ENCODE results near the gene PPP1R12C. TPM values are rescaled to one million over a fixed set of nuclear protein-coding genes. Genes with fewer than 3 reads are reported as not detected.
"Not testable (repeated sequence)": the region's sequence is repeated elsewhere in the genome, so short reads cannot be mapped to it uniquely, and the experiment has no call there.

PPP1R12C gene
- total RNA-seq, 2 experiments from 2014 or later = 55.4 to 55.8 TPM

- Mint-ChIP-seq H3K27me3 (peaks cover 41% of the 10 kb centered on the region), H3K4me3 (no peak within 1 kb of the TSS), H3K9me3 (no peaks in the 10 kb centered on the region), H3K36me3 (ENCODE audit: low read depth) (no peaks in the 10 kb centered on the region), H3K27ac (no peak within 1 kb of the TSS), H3K4me1 (ENCODE audit: low read depth) (peaks cover 17% of the 10 kb centered on the region)
- CTCF ChIA-PET = interaction anchor here (1.2 kb wide), 1 partner anchor 17 kb away, joined by 3 read pairs; no protein-coding TSS in a partner anchor
- no peak for TF ChIP-seq CTCF (IDR thresholded peaks at IDR 0.05)
- intact Hi-C loops (cut with micrococcal nuclease) = no loop called here
- DNase-seq = no peak
- ATAC-seq = no peak
- POLR2A ChIA-PET = no interaction called here
Measured at GRCh38 chr19:55157064-55157908, 39.8 kb upstream of the PPP1R12C start, which contains the start of gene TNNI3. TNNI3 (minus strand) TSS chr19:55157732; CDS start chr19:55157589, 143 bp downstream.

GRCh38 chr19:55156202-55157063 lies 39.0 kb upstream of the PPP1R12C start:
- CTCF ChIA-PET = no interaction called here
- TF ChIP-seq CTCF (IDR thresholded peaks at IDR 0.05) = no peak
- intact Hi-C loops (cut with micrococcal nuclease) = no loop called here
- ATAC-seq = peak; percentile 29
- Mint-ChIP-seq H3K4me3 (no peak overlapping the region), H3K4me1 (ENCODE audit: low read depth) (peaks cover 24% of the 10 kb centered on the region), H3K36me3 (ENCODE audit: low read depth) (no peaks in the 10 kb centered on the region), H3K27ac (no peak overlapping the region), H3K27me3 (peaks cover 41% of the 10 kb centered on the region), H3K9me3 (peaks cover 8% of the 10 kb centered on the region)
- DNase-seq = peak; percentile 62
- POLR2A ChIA-PET = no interaction called here

GRCh38 chr19:55155784-55156183 lies 38.3 kb upstream of the PPP1R12C start:
- Mint-ChIP-seq H3K4me1 (ENCODE audit: low read depth) (peaks cover 24% of the 10 kb centered on the region), H3K9me3 (peaks cover 10% of the 10 kb centered on the region), H3K27me3 (peaks cover 41% of the 10 kb centered on the region)
- intact Hi-C loops (cut with micrococcal nuclease); H3K4me3 Mint-ChIP-seq; DNase-seq; ATAC-seq; H3K27ac Mint-ChIP-seq; POLR2A ChIA-PET; CTCF ChIA-PET; H3K36me3 Mint-ChIP-seq (ENCODE audit: low read depth): not testable (repeated sequence)

- intact Hi-C loops (cut with micrococcal nuclease) = no loop called here
- DNase-seq (no peak), ATAC-seq (no peak)
- H3K27ac Mint-ChIP-seq = no peak overlapping the region
- no peaks in the 10 kb centered on the region for H3K36me3 Mint-ChIP-seq (ENCODE audit: low read depth)
- H3K4me1 Mint-ChIP-seq (ENCODE audit: low read depth) = peaks cover 22% of the 10 kb centered on the region
- TF ChIP-seq CTCF (IDR thresholded peaks at IDR 0.05) = no peak
- H3K27me3 Mint-ChIP-seq = peaks cover 33% of the 10 kb centered on the region
- H3K4me3 Mint-ChIP-seq = no peak overlapping the region
- ChIA-PET POLR2A (no interaction called here), CTCF (interaction anchor here (0.6 kb wide), 1 partner anchor 12 kb away, joined by 3 read pairs; no protein-coding TSS in a partner anchor)
- H3K9me3 Mint-ChIP-seq = peaks cover 10% of the 10 kb centered on the region
Measured at GRCh38 chr19:55153652-55154264, 36.3 kb upstream of the PPP1R12C start.

GRCh38 chr19:55152017-55152416 lies 34.6 kb upstream of the PPP1R12C start:
- ChIA-PET POLR2A (interaction anchor here (1.5 kb wide), 1 partner anchor 11 kb away, joined by 5 read pairs; no protein-coding TSS in a partner anchor), CTCF (interaction anchor here (1.6 kb wide), 1 partner anchor 8 kb away, joined by 8 read pairs; no protein-coding TSS in a partner anchor)
- intact Hi-C loops (cut with micrococcal nuclease) = no loop called here
- Mint-ChIP-seq H3K27me3 (peaks cover 29% of the 10 kb centered on the region), H3K4me1 (ENCODE audit: low read depth) (peaks cover 22% of the 10 kb centered on the region), H3K4me3 (no peak overlapping the region), H3K9me3 (peaks cover 10% of the 10 kb centered on the region), H3K27ac (peak overlapping the region; percentile 44), H3K36me3 (ENCODE audit: low read depth) (no peaks in the 10 kb centered on the region)
- ATAC-seq (no peak), DNase-seq (no peak)
- TF ChIP-seq CTCF (IDR thresholded peaks at IDR 0.05) = no peak
